ENCODE data around the gene PTPRK.
"Not testable (repeated sequence)": the region's sequence is repeated elsewhere in the genome, so short reads cannot be mapped to it uniquely, and the experiment has no call there.

Gene PTPRK

DNA sequence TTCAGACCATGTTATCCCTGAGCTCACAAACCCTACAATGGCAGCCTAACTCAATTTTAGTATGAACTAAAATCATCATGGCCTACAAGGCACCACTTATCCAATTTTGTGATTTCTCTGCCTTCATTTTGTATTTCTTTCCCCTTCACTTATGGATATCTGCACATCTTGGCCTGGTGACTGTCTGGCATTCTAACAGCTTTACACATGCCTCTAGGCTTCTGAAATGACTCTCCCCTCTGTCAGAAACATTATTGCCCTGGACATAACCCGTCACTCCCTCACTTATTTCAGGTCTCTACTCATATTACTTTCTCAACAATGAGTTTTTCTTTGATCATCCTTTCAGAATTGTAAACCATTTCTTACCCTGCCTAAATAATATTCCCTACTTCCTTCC, 530.3 kb downstream of the PTPRK start:
- no peak for DNase-seq

DNA sequence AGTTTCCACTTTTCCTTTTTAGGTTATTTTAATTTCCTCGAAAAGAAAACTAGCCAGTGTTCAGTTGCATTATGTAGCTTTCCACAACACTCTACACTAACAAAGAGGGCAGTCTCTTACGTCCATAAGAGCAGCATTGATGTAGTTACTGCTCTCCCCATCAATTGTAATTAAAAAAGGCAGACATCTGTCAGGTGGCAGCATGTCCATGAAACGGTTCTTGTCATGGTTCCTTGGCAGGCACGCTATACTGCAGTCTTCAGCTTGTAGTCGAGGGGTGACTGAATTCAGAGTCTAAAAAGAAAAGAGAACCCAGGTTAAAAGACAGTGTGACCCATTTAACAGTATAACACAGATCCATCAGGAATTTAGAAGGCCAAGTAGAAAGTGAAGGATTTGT, 539.4 kb downstream of the PTPRK start:
- DNase-seq, result no peak

DNA sequence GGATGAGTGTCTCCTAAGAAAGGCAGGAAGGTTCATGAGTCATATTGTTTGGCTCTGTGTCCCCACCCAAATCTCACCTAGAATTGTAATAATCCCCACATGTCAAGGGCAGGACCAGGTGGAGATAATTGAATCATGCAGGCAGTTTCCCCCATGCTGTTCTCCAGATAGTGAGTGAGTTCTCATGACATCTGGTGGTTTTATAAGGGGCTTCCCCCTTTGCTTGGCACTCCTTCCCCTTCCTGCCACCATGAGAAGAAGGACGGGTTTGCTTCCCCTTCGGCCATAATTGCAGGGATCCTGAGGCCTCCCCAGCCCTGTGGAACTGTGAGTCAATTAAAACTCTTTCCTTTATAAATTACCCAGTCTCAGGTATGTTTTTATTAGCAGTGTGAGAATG, 542.2 kb downstream of the PTPRK start:
- DNase-seq, result not testable (repeated sequence)

DNA sequence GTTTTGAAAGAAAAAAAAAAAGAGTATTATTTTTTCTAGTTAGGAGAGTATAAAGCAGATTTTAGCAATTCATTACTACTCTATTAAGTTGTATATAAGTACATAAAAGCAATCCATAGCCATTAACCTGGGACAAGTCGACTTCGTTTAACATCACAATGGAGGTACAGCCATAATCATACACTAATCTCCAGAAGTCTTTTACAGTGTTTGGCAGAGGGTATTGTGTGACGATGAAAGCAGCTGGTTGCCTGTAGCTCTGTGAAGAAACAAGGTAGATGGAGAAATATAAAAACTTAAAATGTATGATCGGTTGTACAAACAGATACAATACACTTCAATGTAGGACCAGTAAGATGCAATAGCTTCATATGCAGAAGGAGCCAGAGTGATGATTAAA, 543.6 kb downstream of the PTPRK start:
- DNase-seq, result no peak

GRCh38 chr6:127976111-127976510, 544.3 kb downstream of the PTPRK start:
- DNase-seq, result no peak

GRCh38 chr6:127972815-127973214, 547.6 kb downstream of the PTPRK start:
- DNase-seq, result no peak

DNA sequence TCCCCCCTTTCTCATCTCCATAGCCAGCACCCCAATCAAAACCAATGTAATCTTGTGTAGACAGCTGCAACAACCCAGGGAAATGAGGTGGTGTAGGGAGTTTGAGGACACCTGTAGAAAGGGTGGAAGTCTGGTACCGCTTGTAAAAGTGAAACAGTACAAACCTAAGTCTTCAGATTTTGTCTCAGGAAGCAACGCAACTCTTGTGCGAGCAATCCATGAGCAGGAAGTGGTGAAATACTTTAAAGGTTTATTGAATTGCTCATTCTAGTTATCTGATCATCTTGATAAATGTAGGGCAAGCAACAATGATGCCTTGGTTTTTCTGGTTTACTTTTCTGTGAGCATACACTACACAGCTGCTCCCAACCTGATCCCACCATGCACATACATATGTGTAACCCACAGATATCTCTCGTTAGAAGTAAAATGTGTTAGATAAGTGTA, 548.4 kb downstream of the PTPRK start:
- no peak for DNase-seq

DNA sequence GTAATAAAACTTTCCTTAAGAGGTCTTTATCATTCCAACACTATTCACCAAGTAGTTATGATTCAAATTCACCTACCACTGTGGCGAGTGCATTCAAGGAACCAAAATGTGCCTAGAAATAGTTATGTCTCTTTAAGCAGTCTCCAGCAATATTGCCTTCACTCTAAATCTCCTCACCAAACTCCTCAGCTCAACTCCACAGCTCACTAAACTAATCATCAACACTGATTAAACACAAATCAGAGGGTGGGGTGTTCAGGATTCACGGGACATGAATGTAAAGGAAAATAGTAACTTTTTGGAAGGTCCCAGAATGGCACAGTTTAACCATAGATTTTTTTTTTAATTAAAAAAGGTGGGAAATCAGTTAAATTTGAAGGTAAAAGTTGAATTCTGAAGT, 549.0 kb downstream of the PTPRK start:
- no peak for DNase-seq

DNA sequence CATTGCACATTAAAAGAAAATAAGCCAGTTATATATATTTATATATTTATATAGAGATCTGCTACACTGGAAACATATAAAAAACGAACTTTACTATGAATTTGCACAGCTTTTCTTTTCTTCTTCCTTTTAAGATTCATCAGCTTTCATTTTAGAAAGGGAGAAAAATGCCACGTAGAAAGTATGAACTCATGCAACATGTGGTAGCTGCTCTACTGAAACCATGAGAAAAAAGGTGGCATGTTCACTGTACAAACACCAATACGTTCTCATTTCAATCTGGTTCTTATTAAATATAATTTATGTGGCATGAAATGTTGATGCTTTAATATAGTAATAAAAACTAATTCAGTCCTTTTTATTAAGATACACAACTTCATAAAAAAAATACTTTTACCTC, 550.7 kb downstream of the PTPRK start:
- DNase-seq, result no peak

- DNase-seq, result no peak
Measured at GRCh38 chr6:127968394-127968793, 552.0 kb downstream of the PTPRK start.

- DNase-seq, result no peak
Measured at GRCh38 chr6:127967708-127968107, 552.7 kb downstream of the PTPRK start.

GRCh38 chr6:127966616-127967015, 553.8 kb downstream of the PTPRK start:
- no peak for DNase-seq

DNA sequence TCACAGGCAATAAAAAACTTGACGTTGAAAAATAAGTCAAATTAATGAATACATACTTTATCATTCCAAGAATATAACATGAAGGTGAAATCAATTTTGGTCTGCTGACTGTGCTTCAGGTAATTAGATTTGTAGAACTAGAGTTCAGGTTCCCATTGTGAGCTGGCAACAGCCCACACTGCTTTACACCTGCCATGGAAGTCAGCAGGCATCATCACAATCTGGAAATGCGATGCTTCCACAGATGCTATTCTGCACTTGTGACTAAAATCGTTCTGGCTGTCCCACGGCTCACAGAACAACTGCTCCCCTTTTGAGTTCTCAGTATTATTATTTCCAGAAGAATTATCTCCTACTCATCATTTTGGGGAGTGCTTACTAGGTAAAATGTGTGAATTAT, 556.9 kb downstream of the PTPRK start:
- no peak for DNase-seq

DNA sequence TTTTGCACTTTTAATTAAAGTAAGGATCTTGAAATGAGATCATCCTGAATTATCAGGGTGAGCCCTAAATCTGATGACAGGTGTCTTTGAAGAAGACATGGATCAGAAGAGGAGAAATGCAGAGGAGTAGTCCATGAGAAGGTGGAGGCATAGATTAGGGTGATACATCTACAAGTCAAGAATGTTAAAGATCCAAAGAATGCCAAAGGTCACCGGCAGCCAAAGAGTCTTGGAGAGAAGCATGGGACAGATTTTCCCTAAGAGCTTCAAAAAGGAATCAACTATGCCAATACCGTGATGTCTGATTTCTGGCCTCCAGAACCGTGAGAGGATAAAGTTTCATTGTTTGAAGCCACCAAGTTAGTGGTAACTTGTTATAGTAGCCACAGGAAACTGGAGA, 560.5 kb downstream of the PTPRK start:
- DNase-seq, result no peak

GRCh38 chr6:127956956-127957355, 563.4 kb downstream of the PTPRK start:
- no peak for DNase-seq

DNA sequence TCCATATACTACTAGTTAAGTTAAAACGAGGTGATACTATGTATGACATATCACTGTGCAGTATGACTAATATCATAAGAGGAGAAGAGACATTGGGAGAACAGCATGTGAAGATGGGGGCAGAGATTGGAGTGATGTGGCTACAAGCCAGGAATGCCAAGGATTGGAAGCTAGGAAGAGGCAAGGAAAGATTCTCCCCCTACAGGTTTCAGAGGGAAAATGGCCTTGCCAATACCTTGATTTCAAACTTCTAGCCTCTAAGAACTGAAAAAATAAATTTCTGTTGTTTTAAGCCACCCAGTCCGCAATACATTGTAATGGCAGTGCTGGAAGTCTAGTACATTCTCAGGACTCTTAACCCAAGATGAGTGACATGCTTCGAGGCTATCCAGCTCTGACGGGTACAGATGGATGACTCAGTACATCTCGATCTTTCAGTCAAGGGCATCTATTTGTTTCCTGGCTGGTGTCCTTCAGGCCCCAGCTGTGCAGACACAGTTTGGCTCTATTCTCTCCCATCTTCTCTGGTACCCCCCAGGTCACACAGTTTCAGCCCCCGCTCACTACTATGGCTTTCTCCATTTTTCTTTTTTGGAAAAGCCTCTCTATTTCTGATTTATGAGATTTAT, 564.0 kb downstream of the PTPRK start:
- DNase-seq, result no peak

DNA sequence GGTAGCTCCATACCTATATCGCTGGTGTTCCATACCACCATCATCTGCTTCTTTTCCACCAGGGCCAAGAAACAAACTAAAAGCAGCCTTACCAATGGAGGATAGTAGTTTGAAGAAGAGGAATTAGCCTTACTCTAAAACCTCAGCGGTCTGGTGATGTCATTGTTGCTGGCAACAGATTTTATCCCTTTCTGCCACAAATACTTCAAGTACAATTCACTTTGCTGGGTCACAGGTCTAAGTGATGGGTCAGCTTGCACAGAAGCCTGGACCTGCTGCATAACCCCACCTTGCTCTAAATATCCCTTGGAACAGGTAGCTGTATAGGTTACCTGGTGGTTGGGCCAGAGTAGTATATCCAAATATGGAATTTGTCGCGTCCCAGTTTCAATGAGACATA, 566.3 kb downstream of the PTPRK start:
- DNase-seq, result no peak

GRCh38 chr6:127952831-127953230, 567.6 kb downstream of the PTPRK start:
- DNase-seq, result no peak

DNA sequence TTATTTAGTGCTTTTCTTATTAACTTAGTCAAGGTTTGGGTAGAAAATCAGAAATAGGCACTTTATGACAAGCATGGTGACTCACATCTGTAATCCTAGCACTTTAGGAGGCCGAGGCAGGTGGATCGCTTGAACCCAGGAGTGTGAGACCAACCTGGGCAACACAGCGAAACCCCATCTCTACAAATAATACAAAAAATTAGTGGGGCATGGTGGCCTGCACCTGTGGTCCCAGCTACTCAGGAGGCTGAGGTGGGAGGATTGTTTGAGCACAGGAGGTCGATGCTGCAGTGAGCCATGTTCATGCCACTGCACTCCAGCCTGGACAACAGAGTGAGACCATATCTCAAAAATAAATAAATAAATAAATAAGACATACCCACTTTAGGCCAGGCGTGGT, 568.2 kb downstream of the PTPRK start:
- no peak for DNase-seq

DNA sequence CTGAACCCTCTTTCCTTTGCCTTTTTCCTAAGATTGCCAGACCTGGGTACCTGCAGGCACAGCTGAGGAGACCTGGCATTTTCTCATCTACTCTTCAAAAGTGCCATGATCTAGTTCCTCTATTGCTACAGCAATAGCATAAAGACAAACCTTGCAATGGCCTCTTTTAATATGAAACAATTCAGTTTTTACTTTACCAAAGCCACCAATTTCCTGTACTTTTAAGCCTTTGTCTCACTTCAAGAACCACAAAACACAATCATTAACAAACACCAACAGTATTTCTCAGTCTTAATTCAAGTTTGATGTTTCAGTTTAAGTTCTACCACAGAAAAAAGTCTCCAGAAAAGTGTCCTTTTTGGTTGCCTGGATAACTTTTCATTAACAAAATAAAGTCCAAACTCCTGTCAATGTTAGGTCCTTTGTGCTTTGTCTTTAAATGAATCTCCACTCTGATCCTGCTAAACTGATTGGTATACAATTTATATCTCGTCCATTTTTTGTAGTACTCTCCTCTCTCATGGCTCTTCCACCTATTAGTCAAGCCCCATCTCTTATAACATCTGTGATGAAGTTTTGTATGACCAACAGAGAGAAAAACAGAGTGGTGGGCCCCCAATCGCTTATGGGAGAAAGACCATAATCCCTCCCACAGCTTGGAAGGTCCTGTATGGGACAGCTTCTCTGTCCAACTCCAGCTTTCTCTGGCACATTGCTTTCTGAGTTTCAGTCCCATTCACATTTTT, 569.1 kb downstream of the PTPRK start:
- DNase-seq, result no peak

DNA sequence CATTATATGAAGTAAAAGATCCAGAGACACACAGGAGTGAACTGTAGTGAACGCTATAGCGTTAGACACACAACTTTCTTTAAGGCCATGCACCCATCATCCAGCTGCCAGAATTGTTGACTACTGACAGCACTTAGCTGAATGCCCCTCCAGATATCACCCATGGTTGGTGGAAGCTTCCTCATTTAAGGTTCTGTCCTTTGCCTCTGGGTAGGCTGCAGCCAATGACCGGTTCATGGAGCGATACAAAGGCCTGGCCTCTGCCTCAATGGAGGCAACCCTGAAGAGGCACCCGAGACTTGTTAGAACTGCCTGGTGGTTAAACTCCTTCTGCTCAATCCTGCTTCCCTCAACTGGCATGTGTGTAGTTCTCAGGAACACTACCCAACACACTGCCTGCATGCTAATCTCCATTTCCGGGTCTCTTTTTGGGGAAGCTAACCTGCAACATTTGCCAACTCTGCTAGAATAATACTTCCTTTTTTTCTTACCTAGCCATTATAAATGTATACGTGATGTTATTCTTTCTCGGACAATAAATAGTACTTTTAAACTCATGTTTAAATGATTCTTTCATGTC, 569.7 kb downstream of the PTPRK start:
- no peak for DNase-seq

DNA sequence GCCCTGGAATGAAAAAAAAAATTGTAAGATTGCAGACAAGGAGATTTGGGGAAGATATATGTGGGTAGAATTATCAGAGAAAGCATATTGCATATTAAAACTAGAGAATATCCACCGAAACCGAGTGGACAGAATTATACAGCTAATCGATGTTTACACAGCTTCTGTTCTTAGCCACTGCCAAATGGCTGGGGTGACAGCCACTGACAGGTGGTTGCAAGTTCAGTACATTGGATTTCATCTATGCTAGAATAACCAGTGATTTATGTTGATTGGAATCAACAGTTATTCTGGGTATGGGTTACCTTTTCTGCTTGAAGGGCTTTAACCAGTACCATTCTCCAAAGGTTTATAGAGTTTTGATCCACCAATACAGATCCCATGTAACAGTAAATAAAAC, 571.1 kb downstream of the PTPRK start:
- no peak for DNase-seq

DNA sequence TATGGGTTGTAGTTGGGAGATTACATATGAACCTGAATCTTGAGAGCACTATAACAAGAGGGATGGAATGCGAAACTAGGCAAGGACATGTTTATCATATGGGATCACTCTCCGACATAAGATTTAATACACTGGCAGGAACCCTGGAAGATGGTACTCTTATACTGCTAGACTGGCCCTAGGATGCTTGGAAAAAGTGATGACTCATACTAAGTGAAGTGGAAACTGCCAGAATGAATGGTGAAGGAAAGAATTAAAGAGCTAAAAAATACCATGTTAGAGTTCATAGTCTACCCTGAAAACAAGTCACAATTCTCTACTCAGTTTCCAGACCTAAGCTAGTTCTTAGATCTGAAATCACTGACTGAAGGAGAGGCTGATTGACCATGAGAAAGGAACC, 574.0 kb downstream of the PTPRK start:
- no peak for DNase-seq

DNA sequence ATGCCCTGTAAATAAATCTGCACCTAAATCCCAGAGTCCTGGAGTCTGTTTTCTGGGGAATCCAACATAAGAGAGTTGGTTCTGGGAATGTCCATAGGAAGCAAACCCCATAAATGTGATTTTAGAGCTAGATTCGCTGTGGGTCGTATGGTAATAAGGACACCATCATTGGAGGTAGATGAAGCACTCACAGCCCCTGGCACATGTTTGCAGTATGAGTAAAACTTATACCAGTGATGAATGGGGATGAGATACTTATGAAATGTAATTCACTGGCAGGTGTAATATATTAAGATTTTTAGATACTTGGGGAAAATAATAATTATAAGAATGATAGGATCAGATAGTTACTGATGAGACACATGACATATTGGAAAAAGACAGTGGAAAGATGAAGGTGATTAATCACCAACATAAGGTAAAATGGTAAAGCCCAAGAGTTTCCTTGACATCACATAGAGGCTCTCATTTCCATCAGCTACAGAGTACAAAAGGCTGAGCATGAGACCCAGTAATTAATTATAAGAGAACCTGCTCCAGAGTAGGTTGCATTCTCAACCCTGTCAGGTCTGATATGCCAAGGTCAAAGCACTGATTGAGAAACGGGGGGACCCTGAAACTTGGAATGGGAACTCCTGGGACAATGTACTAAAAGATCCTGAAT, 574.8 kb downstream of the PTPRK start:
- DNase-seq, result no peak

Data from NK-92 treated with Interleukin-12 subunit alpha and Interleukin-12 subunit beta, amount 100 ng/mL, for 24 hours (cell line).